Loucy (cell line): Measurements from ENCODE around the gene LUC7L2.

Experiments used
- CTCF ChIP-seq: fragments of 200-600 bp; sonication (generic); conservative IDR thresholded peaks from 2 replicates; pipeline ENCODE4 v1.5.1; 2014; ENCODE audit warnings: mild to moderate bottlenecking, antibody characterized with exemption, low read length
- EZH2phosphoT487 ChIP-seq: fragments of 200-600 bp; IDR thresholded peaks from 2 replicates; pipeline ENCODE4 v1.6.1; 2018; ENCODE audit warnings: antibody characterized with exemption, mild to moderate bottlenecking, moderate library complexity, borderline replicate concordance

GRCh38 chr7:139345042-139345441 lies 14.7 kb upstream of the LUC7L2 start:
- TF ChIP-seq CTCF: no peak
- TF ChIP-seq EZH2phosphoT487: no peak
